Large intestine (tissue), 3 donors: ENCODE measurements around the gene TTC28. TPM values are rescaled to one million over a fixed set of nuclear protein-coding genes. Genes with fewer than 3 reads are reported as not detected.

Experiments used
- DNase-seq, 2 donors: peaks; one replicate each; pipeline versions ENCODE4 v3.0.0 to v3.0.0-alpha.2; 2013
- H3K27ac ChIP-seq: one replicate; pipeline ENCODE4 v1.5.1; 2013; ENCODE audit warnings: low read length
- H3K27me3 ChIP-seq: 2 replicates; pipeline ENCODE4 v1.6.1; 2013; ENCODE audit warnings: low read length; ENCODE audit not compliant: control insufficient read depth, insufficient read depth
- H3K36me3 ChIP-seq: 2 replicates; pipeline ENCODE4 v1.6.1; 2013; ENCODE audit warnings: low read length; ENCODE audit not compliant: control insufficient read depth, insufficient read depth
- H3K4me1 ChIP-seq: one replicate; pipeline ENCODE4 v1.6.1; 2013; ENCODE audit warnings: low read length; ENCODE audit not compliant: control insufficient read depth, insufficient read depth
- H3K4me3 ChIP-seq: one replicate; pipeline ENCODE4 v1.5.1; 2013; ENCODE audit warnings: low read length
- H3K9me3 ChIP-seq: one replicate; pipeline ENCODE4 v1.6.1; 2013; ENCODE audit warnings: mild to moderate bottlenecking, low read depth, low read length, moderate library complexity; ENCODE audit not compliant: control insufficient read depth
- WGBS: methylation state at CpG from one replicate; pipeline ENCODE4 v1.1.5; 2013; ENCODE audit warnings: low lambda C conversion rate; ENCODE audit not compliant: insufficient coverage; 5-methylcytosine and 5-hydroxymethylcytosine counted together
- polyA plus RNA-seq: library from polyadenylated mRNA; unstranded; fragments of 120-200 nt; gene quantifications from one replicate; pipeline ENCODE4 v1.2.1, GENCODE V29; 2013

TTC28 gene
- polyA plus RNA-seq, 1 donor, result 25.5 TPM

GRCh38 chr22:27985323-27986275, 694.0 kb downstream of the TTC28 start:
- peaks cover 81% of the 10 kb centered on the region for H3K36me3 ChIP-seq

DNA sequence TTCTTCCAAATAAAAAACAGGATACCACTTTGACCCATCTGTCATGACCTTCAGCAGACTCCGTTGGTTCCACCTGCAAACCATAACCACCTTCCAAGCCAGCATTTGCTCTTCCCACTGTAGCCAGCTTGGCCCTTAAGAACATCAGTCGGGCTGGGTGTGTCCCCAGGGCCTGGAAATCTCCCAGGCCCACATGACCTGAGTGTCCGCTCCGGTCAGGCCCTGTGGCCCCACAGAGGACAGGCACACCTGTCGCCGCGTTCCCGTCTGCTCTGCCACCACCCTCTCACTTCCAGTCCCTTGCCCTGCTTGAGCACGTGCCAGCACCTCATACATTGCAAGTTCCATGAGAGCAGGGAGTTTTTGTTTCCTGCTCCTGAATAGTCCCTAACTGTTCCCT, 694.9 kb downstream of the TTC28 start:
- no peak overlapping the region for H3K27ac ChIP-seq
- no peak overlapping the region for H3K4me3 ChIP-seq
- no peaks in the 10 kb centered on the region for H3K4me1 ChIP-seq
- no CpG with 5 or more reads among the region's 9 CpGs for WGBS
- no peaks in the 10 kb centered on the region for H3K27me3 ChIP-seq
- peaks cover 73% of the 10 kb centered on the region for H3K36me3 ChIP-seq
- no peak for DNase-seq
- no peaks in the 10 kb centered on the region for H3K9me3 ChIP-seq

More at GRCh38 chr22:27985323-27986275, 694.0 kb downstream of the TTC28 start:
- no peak overlapping the region for H3K27ac ChIP-seq
- WGBS, result no CpG with 5 or more reads among the region's 12 CpGs
- no peaks in the 10 kb centered on the region for H3K9me3 ChIP-seq
- no peak for DNase-seq
- no peak overlapping the region for H3K4me3 ChIP-seq
- no peaks in the 10 kb centered on the region for H3K4me1 ChIP-seq
- no peaks in the 10 kb centered on the region for H3K27me3 ChIP-seq

DNA sequence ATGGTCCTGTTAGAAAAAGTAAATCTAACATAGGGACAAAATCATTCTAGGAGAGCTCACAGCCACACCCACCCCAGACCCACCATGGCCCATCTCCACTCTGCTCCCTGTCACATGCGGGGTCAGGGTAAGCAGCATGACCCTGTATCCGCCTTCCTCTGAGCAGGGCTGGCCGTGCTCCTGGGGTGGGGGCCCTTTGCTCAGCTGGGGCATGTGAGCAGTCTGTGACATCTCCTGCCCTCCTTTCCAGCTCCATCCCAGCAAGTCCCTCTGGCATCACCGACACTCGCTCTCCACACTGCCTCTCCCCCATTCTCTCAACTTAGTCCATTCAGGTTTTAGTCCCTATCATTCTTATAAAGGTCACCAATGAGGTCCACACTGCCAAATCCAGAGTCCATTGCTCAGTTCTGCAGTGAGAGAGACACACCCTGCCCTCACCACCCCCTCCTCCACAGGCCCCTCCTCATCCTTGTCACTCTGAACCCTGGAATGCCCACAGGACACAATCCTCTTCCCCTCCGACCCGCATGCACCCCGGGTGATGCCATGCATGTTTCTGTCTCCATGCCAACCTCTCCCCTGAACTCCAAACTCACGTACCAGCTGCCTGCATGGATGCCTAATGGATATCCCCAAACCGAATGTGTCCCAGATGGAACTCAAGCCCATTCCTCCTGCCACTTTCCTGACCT, 695.5 kb downstream of the TTC28 start:
- 75% methylated on average over 4 of the region's 10 CpGs for WGBS
- Histone ChIP-seq H3K36me3 (peaks cover 69% of the 10 kb centered on the region), H3K4me1 (no peaks in the 10 kb centered on the region), H3K9me3 (no peaks in the 10 kb centered on the region), H3K27me3 (no peaks in the 10 kb centered on the region), H3K4me3 (no peak overlapping the region), H3K27ac (no peak overlapping the region)
- DNase-seq, result no peak

GRCh38 chr22:27983361-27983791, 696.3 kb downstream of the TTC28 start:
- Histone ChIP-seq H3K36me3 (peaks cover 67% of the 10 kb centered on the region), H3K4me3 (no peak overlapping the region), H3K4me1 (no peaks in the 10 kb centered on the region), H3K9me3 (no peaks in the 10 kb centered on the region), H3K27me3 (no peaks in the 10 kb centered on the region), H3K27ac (no peak overlapping the region)
- 80% methylated on average over 1 of the region's 15 CpGs for WGBS
- DNase-seq, result no peak

DNA sequence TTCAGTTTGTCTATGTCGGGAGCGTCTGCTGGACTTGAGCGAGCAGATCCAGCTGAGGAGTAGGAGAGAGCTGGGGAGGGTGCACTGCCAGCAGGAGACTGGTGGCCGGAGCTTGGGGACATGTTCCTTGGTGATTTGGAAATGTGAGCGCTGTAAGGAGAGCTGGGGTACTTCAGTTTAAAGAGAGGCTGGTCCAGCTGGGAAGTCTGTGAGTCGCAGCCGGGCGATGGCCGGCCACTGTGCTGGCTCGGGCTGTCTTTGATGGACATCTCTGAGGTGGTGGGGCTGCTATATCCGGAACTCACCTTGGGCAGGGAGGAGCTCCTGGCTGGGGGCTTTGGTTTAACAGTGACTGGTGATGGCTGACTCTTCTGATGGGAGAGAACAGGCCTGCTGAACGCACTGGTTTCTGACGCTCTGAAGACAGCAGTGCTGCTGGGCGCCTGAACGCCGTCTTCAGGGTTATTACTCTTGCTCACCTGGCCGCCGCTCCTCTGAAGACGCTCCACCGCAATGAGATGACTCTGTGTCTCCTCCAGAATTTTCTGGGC, 696.9 kb downstream of the TTC28 start:
- 100% methylated on average over 2 of the region's 20 CpGs for WGBS
- no peak overlapping the region for H3K4me3 ChIP-seq
- H3K9me3 ChIP-seq, result no peaks in the 10 kb centered on the region
- H3K4me1 ChIP-seq, result no peaks in the 10 kb centered on the region
- H3K27ac ChIP-seq, result no peak overlapping the region
- peaks cover 69% of the 10 kb centered on the region for H3K36me3 ChIP-seq
- no peak for DNase-seq
- H3K27me3 ChIP-seq, result no peaks in the 10 kb centered on the region

DNA sequence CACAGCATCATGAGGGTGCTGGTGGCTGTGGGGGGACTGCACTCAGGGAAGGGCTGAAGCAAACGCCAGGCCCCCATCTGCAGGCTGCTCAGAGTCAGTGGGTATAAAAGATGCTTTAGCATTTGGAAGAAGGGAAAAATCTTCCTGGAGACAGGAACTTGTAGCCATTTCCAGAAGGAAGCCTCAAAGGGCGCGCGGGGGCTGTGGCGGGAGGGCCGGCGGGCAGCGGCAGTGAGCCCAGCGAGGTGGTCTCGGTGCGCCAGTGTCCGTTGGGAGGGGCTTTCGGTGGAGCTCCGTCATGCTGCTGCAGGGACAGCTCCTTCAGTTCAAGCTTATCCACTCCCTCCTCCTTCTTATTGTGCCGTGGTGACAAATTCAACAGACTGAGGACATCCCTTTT, 697.5 kb downstream of the TTC28 start:
- Histone ChIP-seq H3K36me3 (peaks cover 64% of the 10 kb centered on the region), H3K4me1 (no peaks in the 10 kb centered on the region), H3K9me3 (no peaks in the 10 kb centered on the region), H3K27me3 (no peaks in the 10 kb centered on the region), H3K27ac (no peak overlapping the region), H3K4me3 (no peak overlapping the region)
- no CpG with 5 or more reads among the region's 15 CpGs for WGBS
- DNase-seq, result no peak

DNA sequence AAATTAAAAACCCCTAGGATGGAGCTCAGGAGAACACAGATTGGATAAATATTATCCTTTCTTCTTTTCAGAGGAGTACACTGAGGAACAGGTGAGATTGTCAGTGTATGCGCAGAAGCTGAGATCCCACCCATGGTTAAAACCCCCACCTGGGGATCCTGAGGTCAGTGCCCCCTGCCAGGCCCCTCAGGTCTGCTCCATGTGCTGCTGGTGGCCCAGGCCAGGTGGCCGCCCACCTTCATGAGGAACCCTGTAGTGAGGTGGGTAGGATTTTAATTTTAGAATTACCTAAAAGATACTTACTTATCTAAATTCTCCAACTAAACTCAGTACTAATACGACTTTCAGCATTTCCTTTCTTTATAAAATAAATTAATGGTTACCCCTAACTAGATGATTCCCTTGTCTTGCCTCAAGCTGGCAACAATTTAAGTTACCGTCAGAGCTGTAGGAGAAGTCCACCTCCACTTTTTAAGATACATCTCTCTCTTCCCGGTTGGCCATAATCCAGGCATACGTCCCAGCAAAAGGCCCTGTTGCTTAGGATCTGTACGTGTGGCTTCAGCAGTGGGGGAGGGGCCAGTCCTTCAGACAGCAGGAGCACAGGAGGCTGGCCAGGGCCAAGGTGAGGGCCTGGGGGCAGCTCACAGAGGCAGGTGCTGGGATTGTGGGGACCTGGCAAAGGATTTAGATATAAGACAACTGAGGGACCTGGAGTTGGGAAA, 699.1 kb downstream of the TTC28 start:
- Histone ChIP-seq H3K4me3 (no peak overlapping the region), H3K36me3 (peaks cover 51% of the 10 kb centered on the region), H3K4me1 (no peaks in the 10 kb centered on the region), H3K27ac (no peak overlapping the region), H3K27me3 (no peaks in the 10 kb centered on the region), H3K9me3 (no peaks in the 10 kb centered on the region)
- 86% methylated on average over 1 of the region's 7 CpGs for WGBS
- DNase-seq, result no peak

DNA sequence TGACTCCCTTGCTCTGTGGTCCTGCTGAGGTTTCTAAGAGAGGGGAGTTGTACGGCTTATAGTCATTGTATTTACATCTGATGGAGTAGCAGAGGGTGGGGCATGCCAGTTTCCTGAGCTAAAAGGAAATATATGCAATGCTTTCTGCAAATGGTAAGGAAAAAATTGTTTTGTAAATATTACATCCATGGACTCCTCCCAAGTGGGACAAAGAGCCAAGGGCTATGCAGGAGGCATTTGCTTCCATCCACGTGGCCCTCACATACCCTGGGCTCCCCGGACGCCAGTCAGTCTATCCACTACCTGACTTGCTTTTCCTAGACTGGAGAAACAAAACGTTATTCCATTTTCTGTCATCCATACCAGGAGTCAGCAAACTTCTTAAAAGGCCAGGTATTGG, 700.8 kb downstream of the TTC28 start:
- no CpG with 5 or more reads among the region's 5 CpGs for WGBS
- Histone ChIP-seq H3K27ac (no peak overlapping the region), H3K27me3 (no peaks in the 10 kb centered on the region), H3K4me1 (no peaks in the 10 kb centered on the region), H3K36me3 (peaks cover 33% of the 10 kb centered on the region), H3K9me3 (no peaks in the 10 kb centered on the region), H3K4me3 (no peak overlapping the region)
- DNase-seq, result no peak

GRCh38 chr22:27978317-27978716, 701.3 kb downstream of the TTC28 start:
- no CpG with 5 or more reads among the region's 6 CpGs for WGBS
- H3K27me3 ChIP-seq, result no peaks in the 10 kb centered on the region
- no peak overlapping the region for H3K27ac ChIP-seq

GRCh38 chr22:27976586-27976985, 703.1 kb downstream of the TTC28 start:
- DNase-seq, result no peak

More at GRCh38 chr22:27978317-27978716, 701.3 kb downstream of the TTC28 start:
- H3K36me3 ChIP-seq, result peaks cover 31% of the 10 kb centered on the region
- DNase-seq, result no peak
- H3K4me1 ChIP-seq, result no peaks in the 10 kb centered on the region
- H3K4me3 ChIP-seq, result no peak overlapping the region
- no peaks in the 10 kb centered on the region for H3K9me3 ChIP-seq

More at GRCh38 chr22:27976586-27976985, 703.1 kb downstream of the TTC28 start:
- Histone ChIP-seq H3K27ac (no peak overlapping the region), H3K4me3 (no peak overlapping the region), H3K9me3 (no peaks in the 10 kb centered on the region), H3K4me1 (no peaks in the 10 kb centered on the region), H3K27me3 (no peaks in the 10 kb centered on the region), H3K36me3 (peaks cover 14% of the 10 kb centered on the region)
- no CpG with 5 or more reads among the region's 3 CpGs for WGBS
